Kidney (tissue), 14 donors: ENCODE data around the gene TNFSF13. TPM values are rescaled to one million over a fixed set of nuclear protein-coding genes. Genes with fewer than 3 reads are reported as not detected.
"Not testable (repeated sequence)": the region's sequence is repeated elsewhere in the genome, so short reads cannot be mapped to it uniquely, and the experiment has no call there.

Experiments
- DNase-seq, 5 donors: peaks; one replicate each; pipeline ENCODE4 v3.0.0-alpha.2; 2013 to 2020
- FAIRE-seq: peaks from 2 replicates; lab custom pipeline; 2012; peaks lifted over from hg19 to GRCh38; lab: Jason Lieb, UNC
- H3K27ac ChIP-seq, 2 donors: one replicate each; pipeline ENCODE4 v1.7.0; 2013; ENCODE audit warnings: low read depth in 2 of 2, low read length in 2 of 2, inconsistent platforms in 1 of 2
- H3K27me3 ChIP-seq: one replicate; pipeline ENCODE4 v1.7.1; 2013; ENCODE audit warnings: low read length, inconsistent platforms; ENCODE audit not compliant: control insufficient read depth, insufficient read depth
- H3K36me3 ChIP-seq, 3 donors: one replicate each; pipeline versions ENCODE4 v1.7.0 to v1.7.1; 2013; ENCODE audit warnings: low read length in 3 of 3, control low read depth in 1 of 3, inconsistent platforms in 1 of 3; ENCODE audit not compliant: insufficient read depth in 3 of 3, control insufficient read depth in 2 of 3
- H3K4me1 ChIP-seq, 3 donors: one replicate each; pipeline versions ENCODE4 v1.7.0 to v1.7.1; 2013; ENCODE audit warnings: low read length in 3 of 3, inconsistent platforms in 1 of 3, low read depth in 1 of 3; ENCODE audit not compliant: control insufficient read depth in 2 of 3, insufficient read depth in 2 of 3
- H3K4me3 ChIP-seq, 3 donors: one replicate each; pipeline versions ENCODE4 v1.7.0 to v1.8.1; 2013; ENCODE audit warnings: low read length in 3 of 3, control low read depth in 1 of 3, inconsistent platforms in 1 of 3
- H3K9ac ChIP-seq, 3 donors: one replicate each; pipeline versions ENCODE4 v1.7.0 to v1.7.1; 2013; ENCODE audit warnings: low read length in 3 of 3, control low read depth in 1 of 3, inconsistent platforms in 1 of 3
- H3K9me3 ChIP-seq, 3 donors: one replicate each; pipeline versions ENCODE4 v1.7.0 to v1.7.1; 2013; ENCODE audit warnings: low read length in 3 of 3, control low read depth in 1 of 3, inconsistent platforms in 1 of 3; ENCODE audit not compliant: control insufficient read depth in 2 of 3, insufficient read depth in 1 of 3
- intact Hi-C: fragments of 100-400 bp; cut with DNase I; formaldehyde crosslinking; loops from one replicate; pipeline ENCODE4 v1.11.1; 2022
- polyA plus RNA-seq: library from polyadenylated mRNA; stranded (reverse); fragments of 350-450 nt; fragmentation: Illumina TruSeq; extraction: RNeasy Lipid Tissue Mini Kit (QIAGEN cat#74804); gene quantifications from one replicate; pipeline ENCODE4 v1.2.3, GENCODE V29; 2014; ENCODE audit warnings: low read depth, low replicate concordance; ENCODE audit not compliant: insufficient read depth
- total RNA-seq: library from RNA; stranded (reverse); fragmentation: NEBNext Ultra II Directional; extraction: Animal tissue kit (Norgen Biotek cat#: 25700); gene quantifications from one replicate; pipeline ENCODE4 v1.2.1, GENCODE V29; 2021
- TF ChIP-seq, protein P1 (sequence below): IDR thresholded peaks from 3 replicates; pipeline ENCODE4 v1.5.1; 2012; ENCODE audit warnings: mild to moderate bottlenecking, moderate library complexity, borderline replicate concordance; ENCODE audit not compliant: insufficient read depth; ENCODE audit errors: extremely low read depth
- donor health status: control.
- donor health status: control.
- donor health status: control.
- donor health status: control.
- donor health status: control.
- donor health status: DM: yes; HTN: yes; CAD: no.
- donor health status: Normal renal cell carcinoma (clear cell type).

The TNFSF13 gene
- total and polyA plus RNA-seq, 2 donors from 2014 or later: 68.6 to 99.2 TPM

DNA sequence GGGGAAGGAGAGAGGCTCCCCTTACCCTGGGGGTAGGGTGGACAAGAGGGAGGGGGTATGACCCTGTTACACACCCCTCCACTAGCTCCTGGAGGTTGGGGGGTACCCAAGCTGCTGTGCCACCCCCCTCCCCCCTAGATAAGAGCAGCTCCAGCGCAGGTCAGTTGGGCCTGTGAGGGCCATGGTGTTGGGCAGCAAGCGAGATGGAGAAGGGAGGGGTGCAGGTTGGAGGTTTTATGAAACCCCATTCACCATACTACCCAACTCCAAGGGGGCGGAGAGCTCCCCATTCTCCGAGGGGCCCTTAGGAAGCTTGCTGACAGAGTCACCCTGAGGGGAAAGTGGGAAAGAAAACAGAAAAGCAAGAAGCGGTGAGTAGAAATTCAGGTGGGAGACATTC, 33.0 kb downstream of the TNFSF13 start:
- no peaks in the 10 kb centered on the region for H3K27me3 ChIP-seq
- H3K4me1 ChIP-seq: peaks cover 0 to 7% (median 7%) of the 10 kb centered on the region in 3 donors
- H3K36me3 ChIP-seq: peaks cover 17 to 63% (median 46%) of the 10 kb centered on the region in 3 donors
- no peak overlapping the region for H3K9ac ChIP-seq
- TF ChIP-seq, protein P1, sequence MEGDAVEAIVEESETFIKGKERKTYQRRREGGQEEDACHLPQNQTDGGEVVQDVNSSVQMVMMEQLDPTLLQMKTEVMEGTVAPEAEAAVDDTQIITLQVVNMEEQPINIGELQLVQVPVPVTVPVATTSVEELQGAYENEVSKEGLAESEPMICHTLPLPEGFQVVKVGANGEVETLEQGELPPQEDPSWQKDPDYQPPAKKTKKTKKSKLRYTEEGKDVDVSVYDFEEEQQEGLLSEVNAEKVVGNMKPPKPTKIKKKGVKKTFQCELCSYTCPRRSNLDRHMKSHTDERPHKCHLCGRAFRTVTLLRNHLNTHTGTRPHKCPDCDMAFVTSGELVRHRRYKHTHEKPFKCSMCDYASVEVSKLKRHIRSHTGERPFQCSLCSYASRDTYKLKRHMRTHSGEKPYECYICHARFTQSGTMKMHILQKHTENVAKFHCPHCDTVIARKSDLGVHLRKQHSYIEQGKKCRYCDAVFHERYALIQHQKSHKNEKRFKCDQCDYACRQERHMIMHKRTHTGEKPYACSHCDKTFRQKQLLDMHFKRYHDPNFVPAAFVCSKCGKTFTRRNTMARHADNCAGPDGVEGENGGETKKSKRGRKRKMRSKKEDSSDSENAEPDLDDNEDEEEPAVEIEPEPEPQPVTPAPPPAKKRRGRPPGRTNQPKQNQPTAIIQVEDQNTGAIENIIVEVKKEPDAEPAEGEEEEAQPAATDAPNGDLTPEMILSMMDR: no peak
- H3K4me3 ChIP-seq: no peak overlapping the region
- DNase-seq (peak in 1 of 5 donors; percentile 40), FAIRE-seq (no peak)
- no peak overlapping the region for H3K27ac ChIP-seq
- no peaks in the 10 kb centered on the region for H3K9me3 ChIP-seq
- intact Hi-C loops: no loop called here

GRCh38 chr17:7592422-7593021, 34.0 kb downstream of the TNFSF13 start:
- peak in 1 of 5 donors; percentile 55 for DNase-seq
- Histone ChIP-seq H3K4me3 (no peak overlapping the region), H3K27ac (no peak overlapping the region), H3K9me3 (no peaks in the 10 kb centered on the region), H3K27me3 (no peaks in the 10 kb centered on the region), H3K9ac (no peak overlapping the region), H3K4me1 (peaks cover 0 to 7% (median 7%) of the 10 kb centered on the region in 3 donors), H3K36me3 (peaks cover 17 to 61% (median 42%) of the 10 kb centered on the region in 3 donors)
- no peak for FAIRE-seq
- intact Hi-C loops: no loop called here
- TF ChIP-seq, protein P1: no peak

GRCh38 chr17:7593296-7593695, 34.7 kb downstream of the TNFSF13 start:
- Histone ChIP-seq H3K4me3 (no peak overlapping the region), H3K9ac (no peak overlapping the region), H3K27me3 (no peaks in the 10 kb centered on the region), H3K36me3 (peaks cover 17 to 57% (median 42%) of the 10 kb centered on the region in 3 donors), H3K27ac (no peak overlapping the region), H3K4me1 (peaks cover 0 to 7% (median 7%) of the 10 kb centered on the region in 3 donors), H3K9me3 (no peaks in the 10 kb centered on the region)
- DNase-seq: peak in 1 of 5 donors; percentile 60
- TF ChIP-seq, protein P1: no peak
- no peak for FAIRE-seq
- intact Hi-C loops: no loop called here

DNA sequence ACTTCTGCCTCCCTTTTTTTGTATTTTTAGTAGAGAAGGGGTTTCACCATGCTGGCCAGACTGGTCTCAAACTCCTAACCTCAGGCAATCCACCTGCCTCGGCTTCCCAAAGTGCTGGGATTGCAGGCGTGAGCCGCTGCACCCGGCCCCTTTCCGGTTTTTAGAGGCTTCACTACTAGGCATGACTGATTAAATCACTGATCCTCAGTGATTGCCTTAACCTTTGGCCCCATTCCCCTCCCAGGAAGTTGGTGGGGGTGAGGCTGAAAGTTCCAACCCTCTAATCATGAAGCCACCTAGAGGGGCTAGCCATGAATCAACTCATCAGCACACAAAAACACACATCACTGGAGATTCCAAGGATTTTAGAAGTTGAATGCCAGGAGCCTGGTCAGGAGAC, 39.0 kb downstream of the TNFSF13 start:
- peaks cover 21 to 69% (median 41%) of the 10 kb centered on the region in 3 donors for H3K36me3 ChIP-seq
- H3K9me3 ChIP-seq, H3K4me1 ChIP-seq, FAIRE-seq, H3K9ac ChIP-seq, H3K27me3 ChIP-seq, H3K4me3 ChIP-seq, intact Hi-C loops, H3K27ac ChIP-seq: not testable (repeated sequence)
- DNase-seq: peak in 1 of 5 donors; percentile 2
